HUES64 (cell line): ENCODE data around the gene CLCN6.

ENCODE experiments used
- H3K27ac ChIP-seq: 2 replicates; pipeline ENCODE4 v1.7.0; 2013; ENCODE audit warnings: low read depth, low read length, inconsistent platforms
- H3K27me3 ChIP-seq: 2 replicates; pipeline ENCODE4 v1.6.1; 2013; ENCODE audit warnings: mild to moderate bottlenecking, low read length; ENCODE audit not compliant: insufficient read depth
- H3K36me3 ChIP-seq: 2 replicates; pipeline ENCODE4 v1.6.1; 2013; ENCODE audit warnings: mild to moderate bottlenecking, low read length; ENCODE audit not compliant: insufficient read depth
- H3K4me1 ChIP-seq: 2 replicates; pipeline ENCODE4 v1.6.1; 2013; ENCODE audit warnings: mild to moderate bottlenecking, low read length, moderate library complexity; ENCODE audit not compliant: insufficient read depth
- H3K4me3 ChIP-seq: 2 replicates; pipeline ENCODE4 v1.5.1; 2013; ENCODE audit warnings: mild to moderate bottlenecking, low read length, moderate library complexity
- H3K9ac ChIP-seq: 2 replicates; pipeline ENCODE4 v1.6.1; 2013; ENCODE audit warnings: mild to moderate bottlenecking, low read depth, low read length
- H3K9me3 ChIP-seq: 2 replicates; pipeline ENCODE4 v1.6.1; 2013; ENCODE audit warnings: low read depth, low read length; ENCODE audit not compliant: insufficient read depth
- WGBS: fragments of 150-250, 120-280 bp; methylation state at CpG from one replicate; pipeline ENCODE4 v1.1.7; 2013; ENCODE audit warnings: missing lambda C conversion rate; 5-methylcytosine and 5-hydroxymethylcytosine counted together

CLCN6 gene

DNA sequence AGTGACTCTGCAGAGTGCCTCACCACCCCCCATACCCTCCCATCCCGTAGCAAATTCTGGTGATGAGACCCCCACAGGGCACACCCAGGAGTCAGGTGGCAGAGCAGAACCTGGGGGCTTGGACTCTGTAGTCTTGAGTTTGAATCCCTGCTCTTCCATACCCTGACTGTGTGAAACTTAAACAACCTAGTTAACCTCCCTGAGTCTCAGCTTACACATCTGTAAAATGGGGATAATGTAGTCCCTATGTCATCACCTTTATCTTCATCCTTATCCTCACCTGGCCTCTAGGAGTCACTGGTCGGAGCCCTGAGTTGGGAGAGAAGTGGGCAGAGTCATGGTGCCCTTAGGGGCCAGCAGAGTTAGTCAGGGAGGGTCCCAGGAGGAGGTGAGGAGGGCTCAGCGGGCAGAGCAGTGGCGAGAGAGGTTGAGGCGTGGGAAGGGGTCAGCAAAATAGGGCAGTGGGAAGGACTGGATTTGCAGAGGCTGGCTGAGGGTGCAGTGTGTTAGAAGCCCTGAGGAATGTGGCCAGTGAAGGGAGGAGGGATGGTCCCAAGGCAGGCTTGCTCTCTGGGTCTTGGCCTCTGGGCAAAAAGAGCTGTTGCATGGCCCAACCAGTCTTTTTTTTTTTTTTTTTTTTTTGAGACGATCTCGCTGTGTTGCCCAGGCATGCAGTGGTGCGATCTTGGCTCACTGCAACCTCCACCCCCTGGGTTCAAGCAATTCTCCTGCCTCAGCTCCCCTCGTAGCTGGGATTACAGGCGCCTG, 25.4 kb upstream of the CLCN6 start:
- Histone ChIP-seq H3K27me3 (no peaks in the 10 kb centered on the region), H3K4me1 (peaks cover 7% of the 10 kb centered on the region; the same call in 1 of the 2 replicates), H3K9me3 (no peaks in the 10 kb centered on the region), H3K27ac (no peak overlapping the region), H3K9ac (no peak overlapping the region), H3K36me3 (no peaks in the 10 kb centered on the region), H3K4me3 (no peak overlapping the region)
- WGBS: 94% methylated on average over 9 of the region's 10 CpGs

GRCh38 chr1:11781297-11781696, 24.7 kb upstream of the CLCN6 start:
- Histone ChIP-seq H3K4me3 (no peak overlapping the region), H3K9ac (no peak overlapping the region), H3K4me1 (peaks cover 10% of the 10 kb centered on the region), H3K9me3 (no peaks in the 10 kb centered on the region), H3K36me3 (no peaks in the 10 kb centered on the region), H3K27me3 (no peaks in the 10 kb centered on the region), H3K27ac (no peak overlapping the region)
- 94% methylated on average over 12 of the region's 12 CpGs for WGBS

DNA sequence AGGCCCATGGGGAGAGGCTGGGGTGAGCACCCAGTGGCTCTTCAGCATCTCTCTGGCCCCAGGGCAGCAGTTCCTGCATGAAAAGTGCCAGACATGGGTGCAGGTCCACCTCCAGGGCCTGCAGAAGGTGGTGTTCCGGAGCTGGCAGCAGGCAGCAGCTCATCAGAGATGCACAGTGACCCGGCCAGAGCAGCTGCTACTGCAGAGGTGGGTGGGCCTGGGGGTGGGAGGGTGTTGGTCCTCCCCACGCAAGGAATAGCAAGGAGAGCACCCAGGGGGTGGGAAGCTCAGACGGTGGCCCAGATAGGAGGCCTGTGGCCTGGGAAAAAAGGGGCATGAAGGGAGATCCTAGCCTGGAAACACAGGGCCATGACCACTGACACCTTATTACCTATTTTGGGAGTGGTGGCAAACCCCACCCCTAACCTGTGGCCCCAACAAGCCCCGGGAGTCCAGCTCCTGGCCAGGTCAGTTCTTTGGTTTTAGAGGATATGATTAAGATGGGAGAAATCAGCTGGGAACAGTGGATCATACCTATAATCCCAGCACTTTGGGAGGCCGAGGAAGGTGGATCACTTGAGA, 23.8 kb upstream of the CLCN6 start:
- Histone ChIP-seq H3K27ac (no peak overlapping the region), H3K27me3 (no peaks in the 10 kb centered on the region), H3K4me1 (peaks cover 18% of the 10 kb centered on the region), H3K9me3 (no peaks in the 10 kb centered on the region), H3K36me3 (no peaks in the 10 kb centered on the region), H3K9ac (no peak overlapping the region), H3K4me3 (no peak overlapping the region)
- 78% methylated on average over 6 of the region's 6 CpGs for WGBS

DNA sequence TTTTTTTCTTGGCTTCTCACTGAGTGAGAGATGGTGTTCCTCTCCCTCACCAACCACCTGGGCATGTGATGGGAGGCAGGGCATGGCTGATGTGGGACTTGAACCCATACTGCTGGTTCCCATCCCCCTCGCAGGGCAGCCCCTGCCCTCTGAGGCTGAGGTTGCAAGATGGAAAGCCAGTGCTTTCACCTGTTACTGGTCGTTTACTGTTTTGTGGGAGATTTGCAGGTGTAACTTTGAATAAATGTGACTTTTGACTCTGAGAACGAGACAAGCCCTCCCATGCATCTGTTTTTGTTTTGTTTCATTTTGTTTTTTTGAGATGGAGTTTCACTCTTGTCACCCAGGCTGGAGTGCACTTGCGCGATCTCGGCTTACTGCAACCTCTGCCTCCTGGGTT, 22.4 kb upstream of the CLCN6 start:
- H3K9ac ChIP-seq: no peak overlapping the region
- H3K27me3 ChIP-seq: no peaks in the 10 kb centered on the region
- 95% methylated on average over 6 of the region's 6 CpGs for whole genome bisulfite sequencing
- peaks cover 30% of the 10 kb centered on the region for H3K4me1 ChIP-seq
- H3K36me3 ChIP-seq: no peaks in the 10 kb centered on the region
- no peak overlapping the region for H3K27ac ChIP-seq
- no peak overlapping the region for H3K4me3 ChIP-seq
- H3K9me3 ChIP-seq: no peaks in the 10 kb centered on the region

DNA sequence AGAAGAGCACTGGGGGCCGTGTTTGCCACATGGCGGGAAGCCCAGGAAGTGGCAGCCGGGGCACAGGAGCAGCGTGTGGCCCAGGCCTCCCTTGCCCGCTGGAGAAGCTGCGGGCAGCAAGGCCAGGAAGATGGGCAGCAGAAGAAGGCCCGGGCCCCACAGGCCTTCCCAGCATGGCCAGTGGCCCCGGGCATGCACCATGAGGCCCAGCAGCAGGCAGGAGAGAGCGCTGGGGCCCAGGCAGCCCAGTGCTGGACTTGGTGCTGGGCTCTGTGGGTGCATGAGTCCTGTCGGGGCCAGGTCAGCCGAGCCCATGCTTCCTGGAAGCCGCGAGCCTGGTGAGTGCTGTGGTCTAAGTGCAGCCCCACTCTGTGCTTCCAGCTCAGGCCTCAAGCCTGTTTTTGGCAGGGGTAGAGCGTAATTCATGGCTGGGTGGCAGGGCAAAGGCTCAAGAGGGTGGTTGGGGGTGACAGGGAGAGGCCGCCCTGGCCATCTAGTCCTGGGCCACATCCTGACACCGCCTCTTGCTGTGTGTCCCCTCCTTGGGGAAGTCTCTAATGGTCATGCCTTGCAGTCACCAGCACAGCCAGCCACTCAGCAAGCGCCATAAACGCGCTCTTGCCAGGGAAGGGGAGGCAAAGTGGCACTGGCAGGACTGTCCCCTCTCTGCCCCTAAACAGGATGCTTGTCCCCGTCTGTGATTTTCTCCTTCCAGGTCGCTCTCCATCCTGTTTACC, 21.6 kb upstream of the CLCN6 start:
- Histone ChIP-seq H3K4me1 (peaks cover 30% of the 10 kb centered on the region), H3K4me3 (peak overlapping the region; percentile 15; the same call in 1 of the 2 replicates), H3K9me3 (no peaks in the 10 kb centered on the region), H3K9ac (no peak overlapping the region), H3K27me3 (no peaks in the 10 kb centered on the region), H3K27ac (no peak overlapping the region), H3K36me3 (no peaks in the 10 kb centered on the region)
- 78% methylated on average over 19 of the region's 21 CpGs for WGBS

GRCh38 chr1:11784993-11785769, 20.8 kb upstream of the CLCN6 start:
- no peaks in the 10 kb centered on the region for H3K36me3 ChIP-seq
- H3K9me3 ChIP-seq: no peaks in the 10 kb centered on the region
- peak overlapping the region; percentile 15; the same call in 1 of the 2 replicates for H3K4me3 ChIP-seq
- H3K9ac ChIP-seq: no peak overlapping the region
- H3K4me1 ChIP-seq: peaks cover 30% of the 10 kb centered on the region
- H3K27me3 ChIP-seq: no peaks in the 10 kb centered on the region
- WGBS: 18% methylated on average over 29 of the region's 30 CpGs
- H3K27ac ChIP-seq: no peak overlapping the region

DNA sequence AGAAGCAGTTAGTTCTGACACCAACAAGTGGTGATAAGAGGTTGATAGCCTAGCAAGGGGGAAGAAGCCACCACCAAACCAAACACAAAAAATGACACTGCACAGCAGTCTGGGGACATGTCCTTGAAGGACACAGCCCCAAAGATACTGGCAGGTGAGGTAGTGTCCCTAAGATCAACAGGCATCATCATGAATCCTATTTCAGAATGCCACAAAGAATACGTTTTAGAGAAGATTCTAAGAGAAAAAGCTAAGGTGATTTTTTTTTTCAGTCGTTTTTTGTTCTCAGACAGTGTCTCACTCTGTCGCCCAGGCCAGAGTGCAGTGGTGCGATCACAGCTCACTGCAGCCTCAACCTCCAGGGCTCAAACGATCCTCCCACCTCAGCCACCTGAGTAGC, 19.8 kb upstream of the CLCN6 start:
- Histone ChIP-seq H3K36me3 (peaks cover 7% of the 10 kb centered on the region; the same call in 1 of the 2 replicates), H3K4me3 (no peak overlapping the region), H3K9ac (no peak overlapping the region), H3K9me3 (no peaks in the 10 kb centered on the region), H3K27ac (no peak overlapping the region), H3K27me3 (no peaks in the 10 kb centered on the region), H3K4me1 (peaks cover 30% of the 10 kb centered on the region)
- 63% methylated on average over 5 of the region's 5 CpGs for WGBS

GRCh38 chr1:11787251-11787803, 18.7 kb upstream of the CLCN6 start:
- Histone ChIP-seq H3K4me3 (peak overlapping the region; percentile 1; the same call in 1 of the 2 replicates), H3K4me1 (peaks cover 30% of the 10 kb centered on the region), H3K36me3 (peaks cover 10% of the 10 kb centered on the region; the same call in 1 of the 2 replicates), H3K27ac (peak overlapping the region; percentile 88; the same call in 1 of the 2 replicates), H3K27me3 (no peaks in the 10 kb centered on the region), H3K9ac (peak overlapping the region; percentile 47), H3K9me3 (no peaks in the 10 kb centered on the region)
- WGBS: 10% methylated on average over 16 of the region's 16 CpGs

DNA sequence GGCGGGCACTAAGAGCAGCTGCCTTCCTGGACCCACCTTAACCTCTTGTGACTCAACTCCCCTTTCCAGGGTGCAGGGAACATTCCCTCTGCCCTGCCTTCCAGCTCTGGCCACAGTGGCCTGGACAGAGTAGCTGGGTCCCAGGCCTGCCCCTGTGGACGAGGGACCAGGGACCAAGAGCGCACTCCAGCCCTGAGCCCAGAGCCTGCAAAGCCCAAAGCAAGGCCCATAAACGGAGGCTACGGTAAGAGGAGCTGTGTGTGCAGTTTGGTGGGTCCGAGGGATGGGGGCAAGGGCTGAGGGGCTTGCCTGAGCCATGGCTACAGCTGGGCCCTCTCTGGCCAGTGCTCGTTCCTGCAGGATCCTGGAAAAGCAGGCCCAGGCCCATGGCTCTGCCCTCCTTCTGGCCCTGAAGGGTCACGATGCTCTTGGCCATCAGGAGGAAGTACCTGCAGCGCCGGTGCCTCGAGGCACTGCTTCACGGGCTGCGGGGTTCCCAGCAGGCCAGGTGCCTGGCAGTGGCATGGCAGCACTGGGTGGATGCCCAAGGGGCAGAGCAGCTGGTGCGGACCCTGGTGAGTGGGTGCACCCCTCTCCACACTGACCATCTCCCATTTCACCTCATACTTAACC, 18.1 kb upstream of the CLCN6 start:
- Histone ChIP-seq H3K4me3 (no peak overlapping the region), H3K9ac (peak overlapping the region; percentile 47), H3K9me3 (no peaks in the 10 kb centered on the region), H3K36me3 (peaks cover 13% of the 10 kb centered on the region; the same call in 1 of the 2 replicates), H3K4me1 (peaks cover 30% of the 10 kb centered on the region), H3K27me3 (no peaks in the 10 kb centered on the region), H3K27ac (peak overlapping the region; percentile 88)
- 72% methylated on average over 14 of the region's 14 CpGs for WGBS

- Histone ChIP-seq H3K9me3 (no peaks in the 10 kb centered on the region), H3K27ac (no peak overlapping the region), H3K4me1 (peaks cover 30% of the 10 kb centered on the region), H3K36me3 (peaks cover 16% of the 10 kb centered on the region), H3K9ac (0 out of 2 replicates have a peak overlapping the region, but pooled peaks have one; percentile 47), H3K27me3 (no peaks in the 10 kb centered on the region), H3K4me3 (no peak overlapping the region)
- 93% methylated on average over 14 of the region's 14 CpGs for WGBS
Measured at GRCh38 chr1:11788549-11789053, 17.4 kb upstream of the CLCN6 start.
